ENCODE data around the gene RIPK1. TPM values are rescaled to one million over a fixed set of nuclear protein-coding genes. Genes with fewer than 3 reads are reported as not detected.

Gene RIPK1
- 11.4 to 14.5 TPM (median 12.3 TPM) in 5 replicates for total RNA-seq (2022; extraction: Qiagen RNA extraction)

DNA sequence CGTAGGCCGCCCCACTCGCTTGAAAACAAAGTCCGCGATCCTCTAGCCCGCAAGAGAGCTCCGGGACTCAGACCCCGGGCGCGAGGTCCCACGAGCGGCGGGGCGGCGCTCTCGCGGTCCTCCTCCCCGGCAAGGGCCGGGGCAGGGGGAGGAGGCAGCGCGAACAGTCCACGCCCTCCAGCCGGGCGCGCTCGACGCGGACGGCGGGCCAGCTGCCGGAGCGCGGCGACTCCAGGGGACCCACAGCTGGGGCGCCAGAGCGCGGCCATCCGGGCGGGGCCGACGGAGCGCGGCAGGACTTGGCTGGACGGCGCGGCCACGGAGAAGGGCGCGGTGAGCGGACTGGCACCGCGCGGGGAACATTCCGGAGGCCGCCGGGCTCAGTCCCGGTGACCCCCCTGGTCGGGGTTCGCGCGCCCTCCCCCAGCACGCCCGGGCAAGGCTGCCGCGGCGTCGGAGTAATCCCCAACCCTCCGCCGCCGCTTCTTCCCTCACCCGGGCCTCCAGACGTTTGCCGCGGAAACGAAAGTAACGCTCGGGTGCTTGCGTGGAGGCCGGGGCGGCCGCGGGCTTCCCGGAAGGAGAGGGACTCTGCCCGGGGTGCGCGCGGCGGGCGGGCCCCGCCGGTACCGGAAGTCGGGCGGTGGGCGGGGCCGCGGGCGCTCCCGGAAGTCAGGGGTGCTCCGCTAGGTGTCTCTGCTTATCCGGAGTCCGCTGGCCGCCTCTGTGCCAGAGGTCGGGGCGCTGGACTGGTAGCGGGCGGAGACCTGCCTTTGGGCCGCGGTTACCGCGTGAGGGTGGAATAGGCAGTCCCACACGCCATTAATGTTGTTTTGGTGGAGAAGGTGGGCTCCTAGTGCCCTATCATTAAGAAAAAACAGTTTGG is at the start of gene RIPK1:
Gene RIPK1 (plus strand): TSS at position 166 of the 886 bp plus-strand sequence. CDS start 8,330 bp downstream, outside the sequence.

DNA sequence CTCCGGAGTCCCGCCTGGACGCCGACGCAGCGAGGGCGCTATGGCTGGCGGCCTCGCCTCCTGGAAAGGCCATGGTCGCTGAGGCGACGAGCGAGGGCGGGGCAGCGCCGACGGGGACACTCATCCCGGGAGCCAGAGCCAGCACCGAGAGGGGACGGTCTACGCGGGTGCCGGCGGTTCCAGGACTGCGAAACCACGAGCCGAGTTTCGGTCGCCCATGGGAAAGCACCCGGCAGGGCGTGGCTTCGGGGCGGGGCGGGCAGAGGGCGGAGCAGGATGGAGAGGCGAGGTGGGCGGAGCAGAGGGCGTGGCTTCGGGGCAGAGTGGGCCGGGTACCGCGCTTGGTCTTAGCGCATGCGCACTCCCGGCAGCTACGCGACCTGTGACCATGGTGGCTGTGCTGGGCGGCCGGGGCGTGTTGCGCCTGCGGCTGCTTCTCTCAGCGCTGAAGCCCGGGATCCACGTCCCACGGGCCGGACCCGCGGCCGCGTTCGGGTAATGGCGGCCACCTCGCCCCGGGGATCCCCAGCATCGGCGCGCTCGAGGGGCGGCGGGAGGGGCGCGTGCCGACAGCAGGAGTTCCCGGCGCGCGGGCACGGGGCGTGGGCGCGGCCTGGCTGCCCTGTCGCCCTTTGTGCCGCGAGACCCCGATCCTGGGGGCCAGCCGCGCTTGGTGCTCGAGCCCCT is 50.2 kb downstream of the RIPK1 start, which contains the start of gene BPHL:
Gene BPHL (plus strand): TSS at position 359 of the 687 bp plus-strand sequence. CDS start 30 bp downstream, at position 389.

DNA sequence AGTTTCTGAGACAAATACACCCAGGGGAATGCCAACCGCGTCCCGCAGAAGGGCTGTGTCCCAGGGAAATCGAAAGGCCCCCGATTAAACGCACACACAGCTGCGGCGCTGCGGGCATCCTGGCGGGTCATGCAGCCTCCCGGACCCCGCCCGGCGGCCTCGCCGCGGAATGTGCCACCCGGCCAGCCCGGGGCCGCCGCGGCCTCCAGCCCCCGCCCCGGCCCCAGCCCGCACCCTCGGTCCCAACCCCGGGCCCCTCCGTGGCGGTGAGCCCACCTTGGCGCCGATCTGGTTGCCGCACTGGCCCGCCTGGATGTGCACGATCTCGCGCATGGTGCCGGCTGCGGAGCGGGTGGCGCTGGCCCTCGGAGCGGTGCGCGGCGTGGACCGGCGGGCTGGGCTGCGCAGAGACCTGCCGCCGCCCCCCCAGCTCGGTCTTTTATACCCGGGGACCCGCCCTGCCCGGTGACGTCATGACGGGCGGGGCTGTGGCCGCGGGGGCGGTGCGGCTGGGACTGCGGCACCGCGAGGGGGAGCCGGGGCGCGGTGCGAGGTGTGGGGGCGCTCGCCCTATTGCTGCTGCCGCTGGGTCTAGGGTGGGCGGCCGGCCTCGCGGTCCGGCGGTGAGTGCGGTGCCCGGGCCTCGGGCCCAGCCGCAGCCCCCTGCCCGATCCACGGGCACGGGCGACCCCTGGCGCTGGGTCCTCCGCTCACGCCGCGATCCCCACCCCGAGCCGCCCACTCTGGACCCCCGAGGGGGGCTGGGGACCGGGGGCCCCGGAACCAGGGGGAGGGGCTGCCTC is 89.0 kb downstream of the RIPK1 start, which contains the start of gene TUBB2A:
Gene TUBB2A (minus strand): TSS at position 414 of the 803 bp plus-strand sequence. CDS start 81 bp downstream, at position 333.

Other genes with a start within 250 kb of the RIPK1 start
- gene SERPINB1, start 226.6 kb upstream of the RIPK1 start, total RNA-seq (2022; extraction: Qiagen RNA extraction) = 43.4 to 52.2 TPM (median 49.1 TPM) in 5 replicates
- gene SERPINB9, start 165.2 kb upstream of the RIPK1 start, total RNA-seq (2022; extraction: Qiagen RNA extraction) = 6.1 to 10.4 TPM (median 8.7 TPM) in 5 replicates
- gene SERPINB6, start 96.9 kb upstream of the RIPK1 start, total RNA-seq (2022; extraction: Qiagen RNA extraction) = 130 to 138 TPM (median 133 TPM) in 5 replicates
- gene NQO2, start 68.6 kb upstream of the RIPK1 start, total RNA-seq (2022; extraction: Qiagen RNA extraction) = 53.6 to 79.2 TPM (median 69.5 TPM) in 5 replicates
- 17.3 to 24.8 TPM (median 24.4 TPM) in 5 replicates for gene BPHL, start 50.2 kb downstream of the RIPK1 start, total RNA-seq (2022; extraction: Qiagen RNA extraction)
- gene TUBB2A, start 89.0 kb downstream of the RIPK1 start, total RNA-seq (2022; extraction: Qiagen RNA extraction) = 82.8 to 101 TPM (median 92.5 TPM) in 5 replicates
- 12.7 to 15.3 TPM (median 14.7 TPM) in 5 replicates for gene TUBB2B, start 159.2 kb downstream of the RIPK1 start, total RNA-seq (2022; extraction: Qiagen RNA extraction)
- 20.8 to 29.6 TPM (median 28.6 TPM) in 5 replicates for gene PSMG4, start 190.5 kb downstream of the RIPK1 start, total RNA-seq (2022; extraction: Qiagen RNA extraction)